Measurements from ENCODE around the gene SEPTIN5. TPM values are rescaled to one million over a fixed set of nuclear protein-coding genes. Genes with fewer than 3 reads are reported as not detected.
"Not testable (repeated sequence)": the region's sequence is repeated elsewhere in the genome, so short reads cannot be mapped to it uniquely, and the experiment has no call there.

Gene SEPTIN5
- total and polyA plus RNA-seq, 7 donors, result 3.7 to 10.9 (median 7.0) TPM

DNA sequence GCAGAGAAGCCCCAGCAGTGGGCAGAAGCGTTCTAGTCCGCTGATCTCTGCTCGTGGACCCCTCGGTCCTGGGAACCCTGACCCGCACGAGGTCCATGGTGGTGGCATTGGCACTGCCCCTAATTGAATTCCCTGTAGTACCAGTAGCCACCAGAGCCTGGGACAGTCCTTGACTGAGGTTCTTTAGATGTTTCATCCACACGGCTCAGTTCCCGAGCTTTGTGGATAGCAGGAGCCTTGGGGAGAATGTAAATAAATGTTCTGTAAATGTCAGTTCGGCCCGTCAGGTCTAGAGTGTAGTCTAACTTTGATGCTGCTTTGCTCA lies 39.4 kb upstream of the SEPTIN5 start:
- no peaks in the 10 kb centered on the region for H3K9me3 ChIP-seq
- intact Hi-C loops (cut with DNase I), result no loop called here
- no peaks in the 10 kb centered on the region for H3K36me3 ChIP-seq (ENCODE audit: insufficient read depth in 1 of 2, low read depth in 1 of 2)
- ATAC-seq, result no peak
- 72 to 81% (median 76%) methylated on average over 10 of the region's 10 CpGs for WGBS, 3 donors
- H3K4me1 ChIP-seq, result no peaks in the 10 kb centered on the region
- TF ChIP-seq, protein P1, sequence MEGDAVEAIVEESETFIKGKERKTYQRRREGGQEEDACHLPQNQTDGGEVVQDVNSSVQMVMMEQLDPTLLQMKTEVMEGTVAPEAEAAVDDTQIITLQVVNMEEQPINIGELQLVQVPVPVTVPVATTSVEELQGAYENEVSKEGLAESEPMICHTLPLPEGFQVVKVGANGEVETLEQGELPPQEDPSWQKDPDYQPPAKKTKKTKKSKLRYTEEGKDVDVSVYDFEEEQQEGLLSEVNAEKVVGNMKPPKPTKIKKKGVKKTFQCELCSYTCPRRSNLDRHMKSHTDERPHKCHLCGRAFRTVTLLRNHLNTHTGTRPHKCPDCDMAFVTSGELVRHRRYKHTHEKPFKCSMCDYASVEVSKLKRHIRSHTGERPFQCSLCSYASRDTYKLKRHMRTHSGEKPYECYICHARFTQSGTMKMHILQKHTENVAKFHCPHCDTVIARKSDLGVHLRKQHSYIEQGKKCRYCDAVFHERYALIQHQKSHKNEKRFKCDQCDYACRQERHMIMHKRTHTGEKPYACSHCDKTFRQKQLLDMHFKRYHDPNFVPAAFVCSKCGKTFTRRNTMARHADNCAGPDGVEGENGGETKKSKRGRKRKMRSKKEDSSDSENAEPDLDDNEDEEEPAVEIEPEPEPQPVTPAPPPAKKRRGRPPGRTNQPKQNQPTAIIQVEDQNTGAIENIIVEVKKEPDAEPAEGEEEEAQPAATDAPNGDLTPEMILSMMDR (IDR thresholded peaks at IDR 0.05), result no peak
- H3K4me3 ChIP-seq, result no peak overlapping the region
- H3K27ac ChIP-seq, result no peak overlapping the region
- no peak for DNase-seq
- H3K27me3 ChIP-seq (ENCODE audit: insufficient read depth in 3 of 3, low read length in 2 of 3), result peaks cover 0 to 1% (median 0%) of the 10 kb centered on the region in 3 donors

DNA sequence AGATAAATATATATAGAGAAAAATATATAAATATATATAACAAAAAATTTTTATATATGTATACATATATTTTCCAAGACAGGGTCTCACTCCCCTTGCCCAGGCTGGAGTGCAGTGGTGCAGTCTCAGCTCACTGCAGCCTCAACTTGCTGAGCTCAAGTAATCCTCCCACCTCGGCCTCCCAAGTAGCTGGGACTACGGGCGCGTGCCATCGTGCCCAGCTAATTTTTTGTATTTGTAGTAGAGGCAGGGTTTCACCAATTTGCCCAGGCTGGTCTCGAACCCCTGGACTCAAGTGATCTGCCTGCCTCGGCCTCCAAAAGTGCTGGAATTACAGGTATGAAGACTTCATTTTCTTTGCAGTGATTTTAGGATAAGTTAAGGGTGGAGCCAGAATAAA lies 38.9 kb upstream of the SEPTIN5 start:
- Histone ChIP-seq H3K4me3 (no peak overlapping the region), H3K27me3 (ENCODE audit: insufficient read depth in 3 of 3, low read length in 2 of 3) (peaks cover 0 to 7% (median 0%) of the 10 kb centered on the region in 3 donors), H3K4me1 (no peaks in the 10 kb centered on the region), H3K27ac (no peak overlapping the region), H3K36me3 (ENCODE audit: insufficient read depth in 1 of 2, low read depth in 1 of 2) (no peaks in the 10 kb centered on the region), H3K9me3 (no peaks in the 10 kb centered on the region)
- intact Hi-C loops (cut with DNase I), result no loop called here
- no peak for DNase-seq
- 89 to 94% (median 93%) methylated on average over 7 of the region's 7 CpGs for WGBS, 3 donors
- no peak for ATAC-seq
- TF ChIP-seq, protein P1 (IDR thresholded peaks at IDR 0.05), result no peak

DNA sequence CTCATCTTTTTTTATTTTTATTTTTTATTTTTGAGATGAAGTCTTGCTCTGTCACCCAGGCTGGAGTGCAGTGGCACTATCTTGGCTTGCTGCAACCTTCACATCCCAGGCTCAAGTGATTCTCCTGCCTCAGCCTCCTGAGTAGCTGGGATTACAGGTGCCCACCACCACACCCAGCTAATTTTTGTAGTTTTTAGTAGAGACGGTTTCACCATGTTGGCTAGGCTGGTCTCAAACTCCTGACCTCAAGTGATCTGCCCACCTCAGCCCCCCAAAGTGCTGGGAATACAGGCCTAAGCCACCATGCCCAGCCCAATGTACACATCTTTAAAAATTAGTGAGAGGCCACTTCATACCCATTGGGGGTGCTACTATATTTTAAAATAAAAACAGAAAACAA lies 37.9 kb upstream of the SEPTIN5 start:
- H3K4me1 ChIP-seq; DNase-seq; intact Hi-C loops (cut with DNase I); H3K27ac ChIP-seq; H3K4me3 ChIP-seq; H3K36me3 ChIP-seq (ENCODE audit: insufficient read depth in 1 of 2, low read depth in 1 of 2); H3K9me3 ChIP-seq; ATAC-seq: not testable (repeated sequence)
- WGBS, 3 donors, result 56 to 71% (median 69%) methylated on average over 1 of the region's 1 CpG
- H3K27me3 ChIP-seq (ENCODE audit: insufficient read depth in 3 of 3, low read length in 2 of 3), result peaks cover 0 to 11% (median 0%) of the 10 kb centered on the region in 3 donors

DNA sequence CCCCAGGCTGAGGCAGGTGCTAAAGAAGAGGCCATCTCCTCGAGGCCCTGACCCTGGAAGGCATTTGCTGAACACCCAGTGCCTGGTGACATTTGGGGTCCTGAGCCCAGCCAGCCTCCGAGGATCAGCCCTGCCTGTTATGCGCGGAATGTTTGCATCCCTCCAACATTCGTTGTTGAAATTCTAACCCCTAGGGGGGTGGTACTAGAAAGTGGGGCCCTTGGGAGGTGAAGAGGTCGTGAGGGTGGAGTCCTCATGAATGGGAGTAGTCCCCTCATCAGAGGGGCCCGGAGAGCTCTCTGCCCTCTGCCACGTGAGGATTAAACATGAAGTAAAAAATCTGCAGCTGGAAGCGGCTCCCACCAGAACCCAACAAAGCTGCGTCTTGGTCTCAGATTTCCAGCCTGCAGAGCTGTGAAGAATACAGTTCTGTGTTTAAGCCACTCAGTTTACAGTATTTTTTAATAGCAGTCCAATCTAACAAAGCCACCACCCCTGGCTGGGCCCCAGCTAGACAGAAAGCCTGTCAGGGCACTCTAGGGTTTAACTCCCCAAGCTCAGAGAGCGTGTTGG lies 35.3 kb upstream of the SEPTIN5 start:
- Histone ChIP-seq H3K36me3 (ENCODE audit: insufficient read depth in 1 of 2, low read depth in 1 of 2) (no peaks in the 10 kb centered on the region), H3K4me1 (no peaks in the 10 kb centered on the region), H3K27me3 (ENCODE audit: insufficient read depth in 3 of 3, low read length in 2 of 3) (peaks cover 0 to 22% (median 0%) of the 10 kb centered on the region in 3 donors), H3K4me3 (no peak overlapping the region), H3K9me3 (no peaks in the 10 kb centered on the region), H3K27ac (no peak overlapping the region)
- intact Hi-C loops (cut with DNase I), result loop anchor here (1.0 to 2.0 kb wide), 3 partner anchors 37 to 232 kb away; no protein-coding TSS in a partner anchor
- TF ChIP-seq, protein P1 (IDR thresholded peaks at IDR 0.05), result no peak
- 54 to 65% (median 61%) methylated on average over 11 of the region's 11 CpGs for WGBS, 3 donors
- ATAC-seq, result no peak
- DNase-seq, result no peak

DNA sequence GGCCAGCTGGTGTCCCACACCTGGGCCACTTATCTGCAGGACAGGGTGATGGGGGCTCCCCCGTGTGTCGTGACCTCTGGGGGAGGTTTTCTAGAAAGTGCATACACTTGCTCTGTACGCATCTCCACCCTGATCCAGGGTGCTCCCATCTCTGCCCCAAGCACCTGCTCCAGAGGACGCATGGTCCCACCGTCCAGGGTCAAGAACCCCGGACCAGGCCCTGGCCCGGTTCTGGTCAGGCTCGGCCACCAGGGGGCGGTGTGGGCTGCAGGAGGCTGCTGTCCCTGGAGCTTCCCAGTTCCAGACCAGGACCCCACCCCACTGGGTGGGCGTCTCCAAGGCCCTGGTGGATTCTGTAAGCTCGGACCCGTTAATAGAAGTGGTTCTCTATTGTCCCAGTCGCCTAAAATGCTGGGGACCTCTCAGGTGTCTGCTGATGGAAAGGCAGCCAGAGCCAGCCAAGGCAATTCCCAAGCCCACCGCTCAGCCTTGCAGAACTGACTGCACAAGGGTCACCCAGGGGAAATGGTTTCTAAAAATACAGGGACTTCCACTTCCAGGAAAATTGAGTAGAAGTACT lies 34.7 kb upstream of the SEPTIN5 start:
- Histone ChIP-seq H3K9me3 (no peaks in the 10 kb centered on the region), H3K4me3 (no peak overlapping the region), H3K36me3 (ENCODE audit: insufficient read depth in 1 of 2, low read depth in 1 of 2) (no peaks in the 10 kb centered on the region), H3K27me3 (ENCODE audit: insufficient read depth in 3 of 3, low read length in 2 of 3) (peaks cover 0 to 22% (median 0%) of the 10 kb centered on the region in 3 donors), H3K27ac (no peak overlapping the region), H3K4me1 (no peaks in the 10 kb centered on the region)
- ATAC-seq (peak; percentile 73 to 92 (median 83)), DNase-seq (peak; percentile 65 to 80)
- intact Hi-C loops (cut with DNase I), result loop anchor here (1.0 to 2.0 kb wide), 3 partner anchors 37 to 231 kb away; no protein-coding TSS in a partner anchor
- 27 to 31% (median 28%) methylated on average over 14 of the region's 14 CpGs for WGBS, 3 donors
- TF ChIP-seq, protein P1 (IDR thresholded peaks at IDR 0.05), result peak; percentile 92
